ENCODE results near the gene MGMT.

MGMT gene

DNA sequence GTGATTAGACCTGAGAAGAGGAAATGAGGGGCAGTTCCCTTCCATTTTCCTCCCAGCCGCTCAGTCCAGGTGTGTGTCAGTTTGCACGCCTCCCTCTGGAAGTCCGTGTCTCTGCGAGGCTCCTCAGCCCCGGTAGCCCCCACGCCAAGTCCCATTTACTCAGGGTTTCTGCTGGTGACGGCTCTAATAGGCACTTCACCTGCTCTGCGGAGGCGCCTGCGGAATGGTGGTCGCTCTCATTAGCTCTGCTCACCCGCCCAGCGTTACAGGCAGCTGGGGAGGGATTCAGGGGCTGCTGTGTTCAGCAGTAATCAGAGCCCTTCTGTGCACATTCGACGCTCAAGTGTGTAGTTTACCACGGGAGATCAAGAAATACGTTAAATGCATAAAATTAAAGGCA, 179.9 kb downstream of the MGMT start:
- DNase-seq (ENCODE audit: extremely low read depth in 1 of 2, low read depth in 1 of 2) = no peak

DNA sequence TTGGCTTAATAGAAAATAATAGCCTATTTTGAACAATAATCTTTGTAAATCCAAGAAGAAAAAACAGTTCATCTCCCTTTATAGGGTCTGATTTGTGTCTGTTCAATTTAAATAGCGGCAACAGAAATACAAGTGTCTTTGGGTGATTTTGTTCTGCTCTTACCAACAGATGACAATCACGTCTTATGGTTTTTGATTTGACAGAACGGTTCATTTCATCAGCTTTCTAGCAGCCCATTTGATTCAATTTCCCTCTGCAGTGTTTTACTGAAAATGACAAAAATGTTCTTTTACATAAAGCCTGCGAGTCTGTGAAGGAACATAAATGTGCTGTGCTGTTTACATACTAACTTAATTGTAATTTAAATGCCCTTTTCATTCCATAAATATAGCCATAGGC, 180.5 kb downstream of the MGMT start:
- DNase-seq (ENCODE audit: extremely low read depth in 1 of 2, low read depth in 1 of 2) = no peak

DNA sequence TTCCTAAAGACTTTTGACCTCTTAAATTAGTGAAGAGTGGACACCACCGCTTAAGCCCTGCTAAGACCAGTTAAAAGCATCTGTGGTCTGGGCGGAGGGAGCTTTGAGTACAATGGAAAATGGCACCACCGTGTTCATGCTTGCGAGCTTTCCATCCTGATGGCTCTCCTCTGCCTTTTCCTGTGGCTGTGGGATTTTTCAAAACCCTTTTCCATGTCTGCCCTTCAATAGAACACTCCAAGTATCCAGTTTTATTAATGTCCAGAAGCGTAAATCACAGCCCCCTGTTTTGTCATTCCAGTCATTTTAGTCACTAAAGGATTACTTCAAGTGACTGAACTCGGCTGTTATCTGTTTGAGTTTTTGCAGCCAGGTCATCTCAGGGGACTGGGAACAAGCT, 181.8 kb downstream of the MGMT start:
- DNase-seq (ENCODE audit: extremely low read depth in 1 of 2, low read depth in 1 of 2) = no peak

DNA sequence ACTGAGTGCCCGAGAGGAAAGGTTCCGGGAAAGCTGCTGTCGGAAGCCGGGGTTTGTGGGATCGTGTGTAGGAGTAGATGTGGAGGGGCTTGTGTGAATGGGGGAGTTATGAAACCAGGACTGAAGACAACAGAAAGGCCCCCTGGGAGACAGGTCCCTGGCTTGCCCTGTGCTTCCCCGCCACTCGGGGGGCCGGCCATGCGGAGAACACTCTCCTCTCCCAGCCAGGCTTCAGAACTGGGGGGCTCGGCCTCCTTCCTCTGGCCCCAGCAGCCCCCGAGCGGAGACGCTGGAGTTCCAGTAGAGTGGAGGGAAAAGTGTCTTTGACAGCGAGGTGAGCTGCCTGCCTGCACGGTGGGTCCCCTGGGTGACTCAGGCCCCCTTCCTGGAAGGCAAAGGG, 185.0 kb downstream of the MGMT start:
- no peak for DNase-seq (ENCODE audit: extremely low read depth in 1 of 2, low read depth in 1 of 2)

DNA sequence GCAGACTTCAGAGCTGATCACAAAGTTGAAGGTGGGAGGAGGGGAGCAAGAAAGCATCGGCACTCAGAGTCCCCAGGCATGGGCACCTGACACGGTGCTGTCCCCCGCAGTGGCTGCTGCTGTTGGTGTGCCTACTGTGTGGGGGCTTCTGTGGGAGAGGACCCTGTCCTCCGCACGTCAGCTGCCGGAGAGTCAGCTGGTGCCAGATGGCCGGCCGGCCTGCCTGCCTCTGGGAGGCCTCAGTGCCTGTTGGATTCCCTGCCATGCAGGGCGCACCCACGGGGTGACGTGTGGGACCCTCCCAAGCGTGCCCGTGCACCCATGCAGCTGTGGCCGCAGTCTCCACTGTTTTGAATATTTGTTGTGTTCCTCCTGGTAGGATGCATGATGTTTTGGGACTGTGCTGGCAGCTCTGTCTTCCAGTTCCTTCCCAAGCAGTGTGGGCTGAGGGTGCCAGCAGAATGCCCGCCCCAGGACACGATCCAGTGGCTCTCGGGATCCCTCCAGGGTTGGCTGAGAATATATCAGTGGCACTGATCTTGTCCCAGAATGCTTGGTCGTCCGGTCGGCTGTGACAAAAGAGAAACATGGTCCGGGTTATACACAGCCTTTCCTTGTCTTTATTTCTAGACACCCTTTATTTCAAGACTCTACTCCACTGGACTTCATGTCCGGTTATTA, 185.6 kb downstream of the MGMT start:
- DNase-seq (ENCODE audit: extremely low read depth in 1 of 2, low read depth in 1 of 2) = no peak

DNA sequence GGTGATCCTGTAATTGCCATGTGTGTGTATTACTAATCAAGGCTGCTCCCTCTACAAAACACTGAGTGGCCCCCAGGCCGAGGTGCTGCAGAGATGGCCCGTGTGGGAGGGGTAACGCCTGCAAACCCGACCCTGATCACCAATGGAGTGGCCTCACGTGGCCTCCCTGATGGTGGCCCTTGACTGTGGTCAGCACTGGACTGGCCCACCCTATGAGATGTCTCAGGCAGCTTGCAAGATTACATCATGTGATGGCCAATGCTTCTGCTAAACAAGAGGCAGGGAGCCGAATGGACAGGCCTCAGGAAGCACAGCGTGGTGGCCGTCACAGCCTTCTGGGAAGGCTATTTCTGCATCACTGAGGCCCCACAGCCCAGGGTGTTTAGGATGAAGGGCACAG, 186.4 kb downstream of the MGMT start:
- no peak for DNase-seq (ENCODE audit: extremely low read depth in 1 of 2, low read depth in 1 of 2)

DNA sequence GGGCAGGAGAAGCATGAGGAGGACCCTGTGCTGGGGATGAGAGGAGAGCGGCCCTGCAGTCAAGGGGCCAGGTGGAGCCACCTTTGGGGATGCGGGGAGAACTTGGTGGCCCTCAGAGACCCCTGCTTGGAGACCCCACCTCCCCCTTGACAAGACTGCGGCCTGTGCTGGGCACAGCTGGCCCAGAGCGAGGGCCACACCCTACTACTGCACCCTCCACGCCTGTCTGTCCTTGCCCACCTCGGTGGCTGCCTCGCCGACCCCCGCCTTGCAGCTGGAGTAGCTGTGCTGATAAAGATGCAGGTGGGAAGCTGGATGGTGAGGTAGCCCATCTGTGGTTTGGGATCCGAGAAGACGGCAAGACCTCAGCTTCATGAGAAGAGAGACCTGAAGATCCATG, 186.8 kb downstream of the MGMT start:
- DNase-seq (ENCODE audit: extremely low read depth in 1 of 2, low read depth in 1 of 2) = no peak

DNA sequence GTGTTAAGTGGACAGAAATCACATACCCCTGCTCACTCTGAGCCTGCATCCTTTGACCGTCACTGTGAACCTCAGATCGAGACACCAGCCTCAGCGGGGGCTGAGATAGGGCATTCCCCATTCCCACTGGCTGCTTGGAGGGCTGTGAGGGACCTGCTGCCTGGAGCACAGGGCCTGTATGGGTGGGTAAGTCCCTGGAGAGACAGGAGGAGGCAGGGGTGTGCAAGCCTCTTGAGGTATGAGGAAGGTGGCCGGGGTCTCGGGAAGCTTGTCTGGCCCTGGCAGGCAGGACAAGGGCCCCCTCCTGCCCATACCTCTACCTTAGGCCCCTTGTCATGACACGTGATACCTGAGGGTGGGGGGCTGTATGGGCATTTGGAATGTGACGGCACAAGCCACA, 187.4 kb downstream of the MGMT start:
- no peak for DNase-seq (ENCODE audit: extremely low read depth in 1 of 2, low read depth in 1 of 2)

DNA sequence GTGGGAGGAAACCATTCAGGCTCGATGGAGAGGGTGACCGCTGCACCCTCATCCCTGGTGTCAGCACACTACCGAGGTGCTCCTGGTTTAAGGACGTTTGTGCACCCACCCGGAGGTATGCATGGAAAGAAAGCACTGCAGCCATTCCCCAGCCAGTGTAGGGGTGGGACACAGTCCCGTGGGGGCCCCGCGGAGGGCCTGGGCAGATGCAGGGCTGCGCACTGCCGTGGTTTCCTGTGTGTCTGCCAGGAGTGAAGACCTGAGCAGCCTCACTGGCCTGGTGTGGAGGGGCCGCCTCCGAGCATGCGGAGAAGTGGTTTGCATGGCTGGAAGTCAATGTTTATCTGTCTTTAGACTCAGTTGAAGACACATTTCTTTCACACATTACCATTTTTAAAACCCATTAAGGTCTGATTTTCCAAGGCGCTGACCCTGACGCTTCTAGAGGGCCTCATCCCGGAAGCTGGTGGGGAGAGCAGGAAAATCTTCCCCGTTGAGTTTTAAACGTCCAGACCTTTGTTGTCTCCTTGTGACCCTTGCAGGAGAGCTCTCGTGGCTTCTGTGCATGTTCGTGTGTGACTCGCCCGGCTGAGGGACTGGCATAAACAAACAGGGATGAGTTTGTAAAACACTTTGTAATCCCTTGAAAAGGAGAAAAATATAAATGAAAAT, 188.1 kb downstream of the MGMT start:
- no peak for DNase-seq (ENCODE audit: extremely low read depth in 1 of 2, low read depth in 1 of 2)

DNA sequence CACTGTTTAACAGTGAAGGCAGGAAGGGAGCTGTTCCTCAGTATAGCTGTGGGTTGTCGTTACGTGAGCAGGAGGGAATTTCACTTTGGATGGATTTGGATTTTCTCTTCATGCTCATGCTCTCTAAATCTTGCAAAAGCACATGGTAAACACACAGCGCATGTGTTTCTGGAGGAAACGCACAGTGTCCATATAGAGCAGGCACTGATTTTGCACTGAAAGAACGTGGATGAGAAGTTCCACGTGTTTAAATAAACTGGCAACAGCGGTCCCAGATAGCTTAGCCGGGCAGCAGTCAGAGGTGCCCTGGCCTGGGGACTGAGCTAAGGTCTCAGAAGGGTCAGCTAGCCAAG, 188.6 kb downstream of the MGMT start:
- no peak for DNase-seq (ENCODE audit: extremely low read depth in 1 of 2, low read depth in 1 of 2)

DNA sequence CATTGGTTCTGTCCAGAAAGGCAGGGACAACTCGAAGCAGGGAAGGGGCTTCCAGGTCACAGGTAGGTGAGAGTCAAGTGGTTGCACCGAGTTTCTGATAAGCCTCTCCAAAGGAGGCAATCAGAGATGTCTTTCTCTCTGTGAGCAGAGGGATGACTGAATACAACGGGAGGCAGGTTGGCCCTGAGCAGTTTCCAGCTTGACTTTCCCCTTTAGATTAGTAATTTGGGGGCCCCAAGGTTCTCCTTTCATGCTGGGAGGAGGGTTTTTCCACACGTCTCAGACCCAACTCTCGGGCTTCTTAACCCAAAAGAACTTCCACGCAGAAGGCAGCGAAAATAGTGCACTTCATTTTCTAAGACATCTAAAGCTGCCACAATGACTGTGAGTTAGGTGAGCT, 189.6 kb downstream of the MGMT start:
- no peak for DNase-seq (ENCODE audit: extremely low read depth in 1 of 2, low read depth in 1 of 2)

DNA sequence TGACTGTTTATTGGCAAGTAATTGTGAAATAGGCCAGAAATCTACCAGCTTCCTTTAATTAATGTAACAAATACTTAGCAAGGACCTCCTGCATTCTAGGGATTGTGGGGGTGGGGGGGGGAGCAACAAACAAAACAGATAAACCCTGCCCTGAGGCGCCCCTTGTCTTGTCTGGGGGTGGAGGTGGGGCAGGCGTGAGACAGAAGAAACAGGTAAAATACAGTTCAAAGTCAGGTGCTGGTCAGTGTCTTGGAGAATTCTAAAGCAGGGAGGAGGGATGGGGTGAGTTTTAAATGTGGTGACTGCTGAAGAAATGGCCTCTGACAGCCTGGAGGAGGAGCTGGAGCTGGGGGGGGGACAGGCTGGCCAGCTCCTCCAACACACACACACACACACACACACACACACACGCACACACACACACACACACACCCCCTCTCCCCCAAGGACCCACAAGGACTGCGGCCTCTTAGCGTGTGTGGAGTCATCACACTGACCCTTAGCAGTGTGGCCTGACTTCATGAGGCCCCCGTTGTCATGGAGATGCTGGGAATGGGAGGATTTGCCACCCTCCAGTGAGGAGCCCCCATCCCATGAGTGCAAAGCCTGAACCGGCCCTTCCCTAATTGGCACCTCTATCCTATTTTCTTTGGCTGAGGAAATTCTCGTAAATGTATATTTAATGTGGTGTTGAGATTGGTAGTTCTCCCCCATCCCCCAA, 190.4 kb downstream of the MGMT start:
- no peak for DNase-seq (ENCODE audit: extremely low read depth in 1 of 2, low read depth in 1 of 2)

DNA sequence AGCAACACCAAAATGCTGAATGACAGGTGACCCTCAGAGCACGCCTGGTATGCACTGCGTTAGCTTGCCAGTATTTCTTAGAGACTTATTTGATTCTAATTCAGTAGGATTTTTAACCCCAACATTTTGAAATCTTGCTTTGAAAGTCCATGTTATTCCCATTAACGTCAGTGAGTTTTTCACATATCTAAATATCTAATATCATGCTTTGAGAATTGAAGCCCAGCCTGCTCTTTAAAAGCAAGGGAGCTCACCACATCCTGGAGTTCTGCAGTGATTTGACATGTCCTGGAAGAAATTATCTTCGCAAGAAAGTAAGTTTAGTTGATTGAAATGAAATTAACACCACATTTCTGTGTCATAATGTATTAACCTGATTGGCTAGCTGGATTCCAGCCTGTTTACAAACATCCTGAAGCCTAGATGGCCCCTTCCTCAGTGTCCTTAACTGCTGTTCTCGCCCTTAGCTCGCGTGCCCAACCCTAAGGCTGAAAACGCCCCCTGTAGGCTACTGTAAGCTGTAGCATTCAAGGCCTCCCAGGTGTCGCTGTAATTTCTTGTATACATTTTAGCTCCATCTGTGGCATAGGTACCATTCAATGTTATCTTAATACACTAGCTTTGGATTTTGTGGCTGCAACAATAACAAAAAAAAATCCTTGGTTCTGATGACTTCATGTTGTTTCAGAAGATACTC, 191.5 kb downstream of the MGMT start:
- no peak for DNase-seq (ENCODE audit: extremely low read depth in 1 of 2, low read depth in 1 of 2)

DNA sequence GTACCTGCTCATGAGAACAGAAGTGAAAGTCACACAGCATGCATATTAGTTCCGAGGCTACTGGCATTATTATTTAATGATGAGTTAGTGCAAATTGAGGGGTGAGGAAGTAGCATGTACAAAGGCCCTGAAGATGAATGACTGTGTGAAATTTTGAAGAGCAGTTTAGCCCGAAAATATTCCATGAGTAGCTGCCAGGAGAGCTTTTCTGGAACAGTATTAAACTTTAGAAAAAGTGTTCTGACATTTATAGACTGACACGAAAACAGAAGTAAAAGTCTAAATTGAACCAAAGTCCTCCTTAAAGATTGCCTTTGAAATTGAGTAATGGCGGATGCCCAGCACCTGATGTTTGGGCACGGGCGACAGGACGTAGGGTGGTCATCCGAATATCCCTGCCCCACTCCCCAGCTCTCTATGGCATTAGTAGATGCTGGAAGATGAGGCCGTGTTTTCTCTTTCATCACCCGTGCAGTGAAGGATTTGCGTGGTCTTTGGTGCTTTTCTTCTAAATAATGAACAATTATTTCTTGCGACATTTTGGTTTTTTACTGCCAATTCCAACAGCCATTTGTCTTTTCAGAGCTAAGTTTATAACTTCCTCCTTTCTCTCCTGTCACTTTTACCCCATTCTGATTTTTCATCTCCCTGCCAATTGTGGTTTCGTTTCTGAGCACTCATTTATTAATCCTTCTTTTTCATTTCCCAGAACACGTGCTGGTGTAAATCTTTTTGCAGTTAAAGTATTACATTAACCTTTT, 192.6 kb downstream of the MGMT start:
- no peak for DNase-seq (ENCODE audit: extremely low read depth in 1 of 2, low read depth in 1 of 2)

DNA sequence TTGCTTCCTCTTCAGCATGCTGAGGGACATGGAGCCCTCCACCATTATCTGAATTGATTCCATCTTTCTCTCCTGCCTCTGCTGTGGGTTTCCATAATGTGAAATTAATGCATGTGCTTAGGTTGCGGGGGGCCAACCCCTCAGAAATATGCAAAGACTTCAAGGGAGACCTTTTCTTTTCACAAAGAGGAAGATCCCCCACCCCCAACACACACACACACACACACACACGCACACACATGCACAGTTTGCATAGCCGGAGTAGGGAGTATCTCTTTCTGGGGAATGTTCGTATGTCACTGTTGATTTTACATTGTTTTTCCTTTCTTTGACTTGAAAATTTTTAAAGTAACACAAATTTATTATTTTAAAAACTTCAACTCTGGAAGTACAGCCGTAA, 193.5 kb downstream of the MGMT start:
- DNase-seq (ENCODE audit: extremely low read depth in 1 of 2, low read depth in 1 of 2) = no peak

DNA sequence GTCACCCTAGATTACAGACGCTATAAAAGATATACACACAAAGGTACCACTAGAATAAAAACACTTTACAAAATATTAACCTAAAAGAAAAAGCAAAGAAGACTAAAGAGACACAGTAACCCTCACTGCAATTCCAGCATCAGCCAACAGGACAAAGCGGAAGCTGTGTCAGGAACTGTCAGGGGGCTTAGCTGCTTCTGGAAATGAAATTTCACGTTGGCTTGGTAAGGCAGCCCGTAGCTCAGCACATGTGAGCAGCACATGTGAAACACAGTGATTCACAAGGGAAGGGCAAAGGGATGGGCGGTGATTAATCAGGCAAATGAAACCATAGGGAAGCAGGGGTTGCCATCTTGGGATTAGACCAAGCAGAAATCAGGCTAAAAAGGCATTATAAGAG, 195.4 kb downstream of the MGMT start:
- no peak for DNase-seq (ENCODE audit: extremely low read depth in 1 of 2, low read depth in 1 of 2)

DNA sequence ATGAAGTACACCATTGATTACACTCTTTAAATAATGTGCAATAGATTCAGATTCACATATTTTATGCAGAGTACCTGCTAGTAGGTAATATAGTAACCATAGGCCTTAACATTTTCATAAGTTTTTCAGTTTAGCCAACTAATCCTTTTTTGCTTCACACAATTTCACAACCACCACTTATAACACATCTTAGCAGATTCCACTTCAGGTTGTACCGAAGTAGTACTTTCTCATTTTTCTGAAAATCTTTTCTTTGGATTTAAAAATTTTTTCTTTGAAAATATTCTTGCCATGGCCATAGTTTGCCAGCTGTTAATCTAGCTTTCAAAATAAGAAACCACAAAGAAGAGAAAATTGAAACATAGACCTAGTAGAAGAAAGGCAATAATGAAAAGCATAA, 203.1 kb downstream of the MGMT start:
- DNase-seq (ENCODE audit: extremely low read depth in 1 of 2, low read depth in 1 of 2) = no peak

DNA sequence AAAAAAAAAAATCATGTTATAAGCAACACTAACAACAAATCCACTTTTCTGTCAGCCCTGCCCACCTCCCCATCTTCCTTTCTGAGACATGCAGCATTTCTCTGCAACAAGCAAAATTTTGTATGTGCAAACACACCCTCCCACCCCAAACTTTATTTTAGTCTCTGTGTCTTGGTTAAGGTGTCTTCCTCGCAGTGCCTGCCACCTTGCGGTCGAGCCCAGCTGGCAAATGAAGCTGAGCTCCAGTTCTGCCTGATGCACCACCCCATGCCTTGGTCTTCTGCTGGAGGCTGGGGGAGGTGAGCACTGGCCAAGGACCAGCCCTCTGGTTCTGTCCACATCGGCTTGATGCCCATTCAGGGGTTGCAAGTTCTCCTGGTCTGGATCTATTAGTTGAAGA, 206.3 kb downstream of the MGMT start:
- no peak for DNase-seq (ENCODE audit: extremely low read depth in 1 of 2, low read depth in 1 of 2)

DNA sequence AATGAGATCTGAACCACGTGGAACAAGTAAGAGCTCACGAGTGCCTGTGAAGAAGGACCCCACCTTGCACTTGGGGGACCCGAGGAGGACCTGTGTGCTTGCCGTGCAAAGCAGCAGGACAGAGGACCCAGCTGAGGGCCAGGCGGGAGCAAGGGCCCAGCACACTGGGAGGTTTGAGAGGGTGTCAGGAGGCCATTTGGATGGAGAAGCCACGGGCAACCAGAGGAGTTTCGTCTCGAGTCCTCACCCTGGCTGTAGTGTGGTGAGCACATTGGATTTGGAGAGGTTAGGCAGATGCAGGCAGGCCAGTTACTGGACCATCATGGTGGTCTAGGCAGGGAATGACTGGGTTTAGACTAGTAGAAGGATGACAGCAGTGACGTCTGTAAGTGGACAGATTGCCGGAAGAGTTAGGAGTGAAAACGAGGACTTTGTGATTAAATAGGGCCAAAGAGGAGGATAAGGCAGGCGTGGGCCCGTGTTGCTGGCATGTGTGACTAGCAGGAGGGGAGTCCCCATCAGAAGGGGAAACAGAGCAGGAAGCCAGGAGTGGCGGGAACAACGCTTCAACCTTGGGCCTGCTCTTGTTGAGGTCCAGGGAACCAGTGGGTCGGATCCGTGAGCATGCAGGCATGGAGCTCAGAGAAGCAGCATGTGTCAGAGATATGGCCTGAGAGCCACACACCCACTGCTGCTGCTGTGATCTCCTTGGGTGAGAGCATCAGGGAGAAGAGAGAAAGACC, 208.2 kb downstream of the MGMT start:
- DNase-seq (ENCODE audit: extremely low read depth in 1 of 2, low read depth in 1 of 2) = no peak

DNA sequence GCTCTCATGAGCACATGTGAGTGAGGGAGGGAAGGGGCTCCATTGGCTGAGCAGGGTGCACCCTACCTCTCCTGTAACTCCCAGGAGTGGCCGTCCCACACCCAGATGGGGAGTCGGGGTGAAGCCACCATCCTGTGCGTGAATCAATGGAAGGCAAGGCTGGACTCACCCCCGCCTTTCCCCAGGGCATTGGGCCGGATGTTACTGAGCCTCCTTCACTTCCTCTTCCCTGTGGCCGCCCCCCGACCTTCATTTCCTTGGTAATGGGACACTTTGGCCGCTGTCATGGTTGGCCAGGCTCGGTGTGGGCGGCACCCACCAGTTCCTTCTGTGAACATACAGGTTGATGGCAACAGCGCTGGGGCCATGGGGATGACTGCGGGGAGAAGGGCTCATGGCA, 209.0 kb downstream of the MGMT start:
- no peak for DNase-seq (ENCODE audit: extremely low read depth in 1 of 2, low read depth in 1 of 2)

Data from activated CD8-positive, alpha-beta memory T cell treated with anti-CD3 and anti-CD28 coated beads for 1 hour (primary cell).